Measurements from ENCODE around the gene JAKMIP3.
"Not testable (repeated sequence)": the region's sequence is repeated elsewhere in the genome, so short reads cannot be mapped to it uniquely, and the experiment has no call there.

The JAKMIP3 gene

DNA sequence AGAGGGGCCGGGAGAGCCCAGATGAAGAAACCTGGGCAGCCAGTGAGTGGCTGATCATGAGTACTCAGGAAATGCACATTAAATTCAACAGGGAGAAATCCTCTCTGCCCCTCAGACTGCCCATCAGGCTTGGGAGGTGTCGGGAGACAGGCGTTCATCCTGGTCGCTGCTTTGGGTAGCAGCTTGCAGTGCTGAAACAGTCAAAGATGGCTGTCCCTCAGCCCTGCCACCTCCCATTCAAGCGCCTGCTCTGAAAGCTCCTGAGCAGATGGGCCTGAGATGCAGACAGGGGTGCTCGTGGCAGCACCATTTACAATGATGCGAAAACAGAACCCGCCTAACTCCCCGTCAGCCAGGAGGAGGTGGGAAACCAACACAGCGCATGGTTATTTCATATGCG lies 3.6 kb upstream of the JAKMIP3 start:
- DNase-seq (ENCODE audit: low read depth, low spot score), result no peak
- no peak overlapping the region for H3K4me3 ChIP-seq (ENCODE audit: low read length)

DNA sequence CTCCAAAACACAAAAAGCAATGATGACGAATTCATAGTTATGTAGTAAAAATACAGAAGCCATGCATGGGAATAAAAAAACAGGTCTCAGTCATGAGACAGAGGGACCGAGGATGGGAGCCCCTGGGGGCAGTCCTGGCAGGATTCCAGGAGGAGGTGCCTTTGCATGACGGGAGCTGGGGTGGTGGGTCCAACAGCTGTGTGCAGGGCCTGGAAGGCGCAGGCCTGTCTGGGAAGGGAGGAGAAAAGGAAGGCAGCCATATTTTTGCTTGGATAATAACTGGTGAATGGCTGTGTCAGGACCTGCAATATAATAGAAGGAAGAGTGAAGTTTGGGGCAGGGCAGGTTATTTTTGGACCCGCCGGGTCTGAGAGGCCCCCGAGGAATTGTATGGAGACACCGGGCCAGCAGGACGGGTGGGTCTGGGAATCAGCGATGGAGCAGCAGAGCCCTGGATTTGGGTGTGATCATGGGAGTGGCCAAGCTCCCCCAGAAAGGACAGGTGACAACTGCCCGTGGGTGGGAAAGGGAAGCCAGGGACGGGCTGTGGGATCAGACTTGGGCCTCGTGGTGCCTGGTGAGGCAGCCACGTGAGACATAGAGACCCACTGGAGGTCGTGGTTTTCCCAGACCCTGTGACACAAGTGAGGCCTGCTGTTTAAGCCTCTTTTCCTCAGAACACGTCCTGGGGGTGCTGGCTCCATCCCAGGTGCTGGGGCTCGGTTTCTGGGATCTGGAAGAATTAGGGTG lies 2.9 kb upstream of the JAKMIP3 start:
- no peak for DNase-seq (ENCODE audit: low read depth, low spot score)
- H3K4me3 ChIP-seq (ENCODE audit: low read length), result no peak overlapping the region

- H3K4me3 ChIP-seq (ENCODE audit: low read length), result no peak overlapping the region
- no peak for DNase-seq (ENCODE audit: low read depth, low spot score)
Observed at GRCh38 chr10:132063432-132063831, 2.3 kb upstream of the JAKMIP3 start.

- DNase-seq (ENCODE audit: low read depth, low spot score), result no peak
Observed at GRCh38 chr10:132064082-132064755, 1.5 kb upstream of the JAKMIP3 start.

GRCh38 chr10:132064771-132065437 lies 842 bp upstream of the JAKMIP3 start:
- no peak overlapping the region for H3K4me3 ChIP-seq (ENCODE audit: low read length)
- no peak for DNase-seq (ENCODE audit: low read depth, low spot score)

More at GRCh38 chr10:132064082-132064755, 1.5 kb upstream of the JAKMIP3 start:
- no peak overlapping the region for H3K4me3 ChIP-seq (ENCODE audit: low read length)

DNA sequence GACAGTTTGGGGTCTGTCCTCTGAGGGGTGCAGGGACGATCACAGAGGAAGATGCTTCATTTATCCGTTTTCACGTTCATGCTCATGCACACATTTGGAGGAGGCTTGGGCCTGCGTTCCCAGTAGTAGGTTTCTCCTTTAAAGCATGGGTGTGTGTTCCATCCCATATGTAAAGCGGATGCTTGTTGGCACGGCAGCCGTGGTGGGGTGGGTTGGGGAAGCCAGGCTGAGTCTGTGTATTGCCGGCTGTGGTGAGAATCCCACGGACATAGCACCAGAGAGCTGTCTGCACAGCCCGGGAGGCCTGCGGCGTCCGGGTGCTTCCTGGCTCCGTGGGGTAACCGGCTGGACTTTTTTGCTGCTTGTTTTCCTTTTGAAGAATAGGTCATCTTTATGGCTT lies 440 bp downstream of the JAKMIP3 start:
- no peak for DNase-seq (ENCODE audit: low read depth, low spot score)
- H3K4me3 ChIP-seq (ENCODE audit: low read length), result no peak overlapping the region

DNA sequence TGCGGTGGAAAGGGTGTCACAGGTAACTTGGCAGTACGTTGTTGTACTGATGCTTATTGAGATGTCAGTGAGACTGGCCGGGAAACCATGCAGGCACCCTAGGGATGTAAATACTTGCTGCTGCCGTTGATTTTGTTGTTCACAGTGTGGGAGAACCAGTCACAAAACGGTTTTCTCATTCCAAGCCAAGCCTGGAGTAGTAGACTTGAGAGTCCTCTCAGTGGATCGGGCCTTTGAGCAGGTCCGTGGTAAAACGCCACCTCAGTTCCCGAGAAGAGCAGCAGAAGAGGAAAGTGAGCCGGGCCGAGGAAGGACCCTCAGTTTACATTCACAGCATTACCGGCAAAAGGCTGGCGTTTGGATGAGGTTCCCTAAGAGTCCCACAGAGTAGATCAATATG lies 1.1 kb downstream of the JAKMIP3 start:
- H3K4me3 ChIP-seq (ENCODE audit: low read length), result no peak overlapping the region

DNA sequence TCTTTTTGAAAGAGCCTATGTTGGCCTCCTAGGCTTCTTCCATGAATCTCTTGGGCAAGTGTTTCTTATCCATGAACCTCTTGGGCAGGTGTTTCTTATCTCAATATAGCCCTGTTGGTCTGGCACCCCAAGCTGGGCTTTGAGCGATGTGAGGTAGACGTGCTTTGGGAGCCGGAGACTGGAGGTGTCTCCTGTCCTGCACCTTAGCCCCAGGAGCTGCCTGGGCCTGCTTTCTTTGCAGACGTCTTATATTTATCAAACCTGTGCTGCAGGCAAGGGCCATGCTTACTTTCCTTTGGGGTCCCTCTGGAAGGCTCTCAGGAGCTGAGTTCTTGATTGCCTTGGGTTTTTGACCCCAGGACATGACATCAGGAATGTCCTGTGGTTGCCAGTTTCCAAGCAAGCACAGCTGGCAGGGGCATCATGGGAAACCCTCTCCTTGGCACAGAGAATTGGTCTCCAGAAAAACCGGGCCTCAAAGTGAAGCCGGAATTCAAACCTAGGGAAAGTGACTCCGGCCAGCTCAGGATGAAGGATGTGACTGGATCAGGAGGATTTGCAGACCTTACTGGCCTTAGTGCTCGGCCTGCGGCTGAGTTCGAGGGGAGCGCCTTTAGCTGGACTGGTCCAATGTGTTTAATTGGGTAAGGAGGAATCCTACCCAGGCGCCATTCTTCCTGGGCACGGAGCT lies 2.8 kb downstream of the JAKMIP3 start:
- DNase-seq (ENCODE audit: low read depth, low spot score), result no peak
- H3K4me3 ChIP-seq (ENCODE audit: low read length), result no peak overlapping the region

More for the DNA sequence above, 1.1 kb downstream of the JAKMIP3 start:
- no peak for DNase-seq (ENCODE audit: low read depth, low spot score)

GRCh38 chr10:132069122-132069848 lies 3.5 kb downstream of the JAKMIP3 start:
- no peak overlapping the region for H3K4me3 ChIP-seq (ENCODE audit: low read length)
- no peak for DNase-seq (ENCODE audit: low read depth, low spot score)

GRCh38 chr10:132069849-132070182 lies 4.1 kb downstream of the JAKMIP3 start:
- DNase-seq (ENCODE audit: low read depth, low spot score), result no peak
- no peak overlapping the region for H3K4me3 ChIP-seq (ENCODE audit: low read length)

DNA sequence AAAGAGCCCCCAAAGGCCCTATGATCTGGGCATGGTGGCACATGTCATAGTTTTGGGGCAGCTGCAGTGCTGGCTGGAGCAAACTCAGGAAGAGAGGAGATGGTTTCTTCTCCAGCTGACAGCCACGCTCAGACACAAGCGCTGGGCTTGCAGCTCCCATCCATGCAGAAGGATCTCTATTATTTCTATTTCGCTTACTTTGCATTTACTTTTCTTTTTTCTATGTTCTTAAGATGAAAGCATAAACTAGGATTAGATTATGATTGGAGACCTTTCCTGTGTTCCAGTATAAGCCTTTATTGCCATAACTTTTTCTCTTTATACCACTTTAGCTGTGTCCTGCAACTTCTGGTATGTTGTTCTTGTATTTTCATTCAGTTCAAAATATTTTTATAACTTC lies 5.0 kb downstream of the JAKMIP3 start:
- no peak for DNase-seq (ENCODE audit: low read depth, low spot score)
- H3K4me3 ChIP-seq (ENCODE audit: low read length), result no peak overlapping the region

DNA sequence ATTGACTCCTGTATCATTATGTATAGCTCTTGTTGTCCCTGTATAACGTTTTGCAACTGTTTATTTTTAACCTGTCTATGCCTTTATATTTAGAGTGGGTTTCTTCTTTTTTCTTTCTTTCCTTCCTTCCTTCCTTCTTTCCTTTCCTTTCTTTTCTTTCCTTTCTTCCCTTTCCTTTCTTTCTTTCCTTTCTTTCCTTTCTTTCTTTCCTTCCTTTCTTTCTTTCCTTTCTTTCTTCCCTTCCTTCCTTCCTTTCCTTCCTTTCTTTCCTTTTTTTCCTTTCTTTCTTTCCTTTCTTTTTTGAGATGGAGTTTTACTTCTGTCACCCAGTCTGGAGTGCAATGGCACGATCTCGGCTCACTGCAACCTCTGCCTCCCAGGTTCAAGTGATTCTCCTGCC lies 5.9 kb downstream of the JAKMIP3 start:
- no peak overlapping the region for H3K4me3 ChIP-seq (ENCODE audit: low read length)
- no peak for DNase-seq (ENCODE audit: low read depth, low spot score)

GRCh38 chr10:132075909-132076577 lies 10.3 kb downstream of the JAKMIP3 start:
- DNase-seq (ENCODE audit: low read depth, low spot score), result no peak
- no peak overlapping the region for H3K4me3 ChIP-seq (ENCODE audit: low read length)

DNA sequence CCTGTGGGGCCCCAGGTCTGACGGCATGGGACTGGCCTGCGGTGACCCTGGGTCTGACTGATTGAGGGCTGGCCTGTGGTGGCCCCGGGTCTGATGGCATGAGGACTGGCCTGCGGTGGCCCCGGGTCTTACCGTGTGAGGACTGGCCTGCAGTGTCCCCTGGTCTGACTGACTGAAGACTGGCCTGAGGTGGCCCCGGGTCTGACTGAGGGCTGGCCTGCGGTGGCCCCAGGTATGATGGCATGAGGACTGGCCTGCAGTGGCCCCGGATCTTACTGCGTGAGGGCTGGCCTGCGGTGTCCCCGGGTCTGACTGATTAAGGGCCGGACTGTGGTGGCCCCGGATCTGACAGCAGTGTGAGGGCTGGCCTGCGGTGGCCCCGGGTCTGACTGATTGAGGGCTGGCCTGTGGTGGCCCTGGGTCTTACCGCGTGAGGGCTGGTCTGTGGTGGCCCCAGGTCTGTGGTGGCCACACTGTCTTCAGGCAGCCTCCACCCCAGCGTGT lies 10.9 kb downstream of the JAKMIP3 start:
- DNase-seq (ENCODE audit: low read depth, low spot score), result no peak
- H3K4me3 ChIP-seq (ENCODE audit: low read length), result no peak overlapping the region

DNA sequence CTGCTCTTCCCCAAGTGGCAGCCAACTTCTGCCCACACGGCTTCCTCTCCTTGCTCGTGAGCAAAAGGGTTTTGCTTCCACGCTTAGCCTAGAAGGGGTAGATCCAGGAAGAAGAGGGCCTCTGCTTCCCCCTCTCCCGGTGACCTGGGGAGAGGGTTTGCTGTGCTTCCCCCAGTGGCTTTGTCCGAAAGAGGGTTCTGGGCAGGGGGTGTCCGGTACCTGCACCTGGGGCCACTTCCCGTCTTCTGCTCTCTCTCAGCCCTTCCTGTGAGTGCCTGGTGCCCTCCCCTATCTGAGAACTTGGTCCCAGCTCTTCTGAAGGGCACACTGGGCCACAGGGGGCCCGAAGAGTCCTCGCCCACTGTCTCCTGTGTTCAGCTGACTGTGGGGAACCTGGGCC lies 11.3 kb downstream of the JAKMIP3 start:
- no peak for DNase-seq (ENCODE audit: low read depth, low spot score)
- no peak overlapping the region for H3K4me3 ChIP-seq (ENCODE audit: low read length)

- DNase-seq (ENCODE audit: low read depth, low spot score), result no peak
- H3K4me3 ChIP-seq (ENCODE audit: low read length), result no peak overlapping the region
Observed at GRCh38 chr10:132078746-132079345, 13.1 kb downstream of the JAKMIP3 start.

GRCh38 chr10:132084384-132084783 lies 18.6 kb downstream of the JAKMIP3 start:
- DNase-seq (ENCODE audit: low read depth, low spot score); H3K4me3 ChIP-seq (ENCODE audit: low read length): not testable (repeated sequence)

- not testable (repeated sequence) for H3K4me3 ChIP-seq (ENCODE audit: low read length); DNase-seq (ENCODE audit: low read depth, low spot score)
Observed at GRCh38 chr10:132093236-132093635, 27.5 kb downstream of the JAKMIP3 start.
